Measurements from ENCODE around the gene ANGPTL1. TPM values are rescaled to one million over a fixed set of nuclear protein-coding genes. Genes with fewer than 3 reads are reported as not detected.

The ANGPTL1 gene
- total RNA-seq, 2 experiments from 2014 or later: not detected

GRCh38 chr1:178871551-178872320 lies 859 bp upstream of the ANGPTL1 start:
- TF ChIP-seq, protein P1, sequence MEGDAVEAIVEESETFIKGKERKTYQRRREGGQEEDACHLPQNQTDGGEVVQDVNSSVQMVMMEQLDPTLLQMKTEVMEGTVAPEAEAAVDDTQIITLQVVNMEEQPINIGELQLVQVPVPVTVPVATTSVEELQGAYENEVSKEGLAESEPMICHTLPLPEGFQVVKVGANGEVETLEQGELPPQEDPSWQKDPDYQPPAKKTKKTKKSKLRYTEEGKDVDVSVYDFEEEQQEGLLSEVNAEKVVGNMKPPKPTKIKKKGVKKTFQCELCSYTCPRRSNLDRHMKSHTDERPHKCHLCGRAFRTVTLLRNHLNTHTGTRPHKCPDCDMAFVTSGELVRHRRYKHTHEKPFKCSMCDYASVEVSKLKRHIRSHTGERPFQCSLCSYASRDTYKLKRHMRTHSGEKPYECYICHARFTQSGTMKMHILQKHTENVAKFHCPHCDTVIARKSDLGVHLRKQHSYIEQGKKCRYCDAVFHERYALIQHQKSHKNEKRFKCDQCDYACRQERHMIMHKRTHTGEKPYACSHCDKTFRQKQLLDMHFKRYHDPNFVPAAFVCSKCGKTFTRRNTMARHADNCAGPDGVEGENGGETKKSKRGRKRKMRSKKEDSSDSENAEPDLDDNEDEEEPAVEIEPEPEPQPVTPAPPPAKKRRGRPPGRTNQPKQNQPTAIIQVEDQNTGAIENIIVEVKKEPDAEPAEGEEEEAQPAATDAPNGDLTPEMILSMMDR (IDR thresholded peaks at IDR 0.05): no peak
- Mint-ChIP-seq H3K36me3 (ENCODE audit: low read depth) (no peaks in the 10 kb centered on the region), H3K9me3 (no peaks in the 10 kb centered on the region), H3K4me3 (no peak overlapping the region), H3K27me3 (no peaks in the 10 kb centered on the region), H3K27ac (no peak overlapping the region), H3K4me1 (ENCODE audit: low read depth) (no peaks in the 10 kb centered on the region)
- no peak overlapping the region for H3K27ac ChIP-seq (ENCODE audit: low read depth in 1 of 2, low read length in 2 of 2)
- POLR2A ChIA-PET: no interaction called here
- no peaks in the 10 kb centered on the region for H3K27me3 ChIP-seq (ENCODE audit: control insufficient read depth in 1 of 2, insufficient read depth in 2 of 2, low read length in 2 of 2)
- DNase-seq: no peak
- no peaks in the 10 kb centered on the region for H3K4me1 ChIP-seq (ENCODE audit: insufficient read depth, low read length)
- intact Hi-C loops (cut with DNase I, micrococcal nuclease): no loop called here
- CTCF ChIA-PET: no interaction called here
- no peak for ATAC-seq (ENCODE audit: poor library complexity)
- no peaks in the 10 kb centered on the region for H3K36me3 ChIP-seq (ENCODE audit: insufficient read depth, low read length)
- no peak overlapping the region for H3K4me3 ChIP-seq (ENCODE audit: low read length)
- H3K9me3 ChIP-seq (ENCODE audit: control insufficient read depth in 1 of 2, insufficient read depth in 1 of 2, low read length in 2 of 2): no peaks in the 10 kb centered on the region

DNA sequence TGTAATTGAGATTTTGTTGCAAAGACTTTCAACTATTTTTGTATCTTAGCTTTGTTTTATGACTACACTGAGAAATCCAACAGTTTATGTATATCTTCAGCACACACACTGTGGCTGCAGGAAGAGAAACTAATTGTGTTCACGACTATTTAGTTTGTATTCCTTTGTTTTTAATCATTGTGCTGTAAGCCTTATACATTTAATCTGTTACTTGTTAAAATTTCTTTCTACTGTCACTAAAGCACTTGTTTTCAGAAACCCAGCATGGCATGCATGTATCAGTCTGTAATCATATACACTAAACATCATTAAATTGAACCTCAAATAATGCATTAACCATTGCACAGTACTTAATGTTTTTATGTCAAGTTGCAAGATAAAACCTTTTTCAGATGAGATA lies 656 bp downstream of the ANGPTL1 start:
- intact Hi-C loops (cut with DNase I, micrococcal nuclease): no loop called here
- H3K27me3 Mint-ChIP-seq: no peaks in the 10 kb centered on the region
- TF ChIP-seq, protein P1 (IDR thresholded peaks at IDR 0.05): no peak
- Histone ChIP-seq H3K27me3 (ENCODE audit: control insufficient read depth in 1 of 2, insufficient read depth in 2 of 2, low read length in 2 of 2) (no peaks in the 10 kb centered on the region), H3K36me3 (ENCODE audit: insufficient read depth, low read length) (no peaks in the 10 kb centered on the region), H3K9me3 (ENCODE audit: control insufficient read depth in 1 of 2, insufficient read depth in 1 of 2, low read length in 2 of 2) (no peaks in the 10 kb centered on the region), H3K4me3 (ENCODE audit: low read length) (no peak overlapping the region), H3K27ac (ENCODE audit: low read depth in 1 of 2, low read length in 2 of 2) (no peak overlapping the region), H3K4me1 (ENCODE audit: insufficient read depth, low read length) (no peaks in the 10 kb centered on the region)
- DNase-seq (no peak), ATAC-seq (ENCODE audit: poor library complexity) (no peak)
- POLR2A ChIA-PET: no interaction called here
- H3K4me3 Mint-ChIP-seq: no peak overlapping the region
- CTCF ChIA-PET: no interaction called here
- H3K4me1 Mint-ChIP-seq (ENCODE audit: low read depth): no peaks in the 10 kb centered on the region
- no peak overlapping the region for H3K27ac Mint-ChIP-seq
- H3K9me3 Mint-ChIP-seq: no peaks in the 10 kb centered on the region
- H3K36me3 Mint-ChIP-seq (ENCODE audit: low read depth): no peaks in the 10 kb centered on the region

DNA sequence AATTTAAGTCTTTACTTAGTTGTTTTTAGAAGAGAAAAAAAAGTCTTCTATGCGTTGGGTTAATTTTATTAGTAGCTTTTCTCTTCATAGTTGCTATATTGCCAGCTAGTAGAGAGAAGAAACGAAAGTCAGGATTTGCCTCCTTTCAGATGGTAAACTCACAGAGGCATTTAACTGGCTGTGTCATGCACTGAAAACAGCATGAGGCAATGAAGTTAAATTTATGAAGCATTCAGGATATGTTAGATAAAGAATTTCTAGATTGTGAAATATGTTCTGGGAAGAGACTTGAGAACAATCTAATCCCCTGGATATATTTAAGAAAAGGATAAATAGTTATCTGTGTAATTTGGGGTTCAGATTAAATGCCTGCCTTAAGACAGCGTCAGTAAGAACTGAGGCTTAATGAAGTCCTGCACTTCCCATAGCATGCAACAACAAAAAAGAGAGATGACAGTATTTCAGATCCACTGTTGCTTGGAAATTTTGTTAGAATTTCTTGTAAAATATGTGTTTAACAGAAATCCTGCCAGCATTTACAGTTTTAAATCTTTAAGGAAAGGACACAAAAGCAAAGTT lies 1.7 kb downstream of the ANGPTL1 start:
- H3K27ac ChIP-seq (ENCODE audit: low read depth in 1 of 2, low read length in 2 of 2): no peak overlapping the region
- no peak for ATAC-seq (ENCODE audit: poor library complexity)
- POLR2A ChIA-PET: no interaction called here
- no peaks in the 10 kb centered on the region for H3K9me3 ChIP-seq (ENCODE audit: control insufficient read depth in 1 of 2, insufficient read depth in 1 of 2, low read length in 2 of 2)
- intact Hi-C loops (cut with DNase I, micrococcal nuclease): loop anchor here in 1 of 2 experiments (10.0 kb wide), 1 partner anchor 64 kb away; no protein-coding TSS in a partner anchor
- no peak overlapping the region for H3K4me3 ChIP-seq (ENCODE audit: low read length)
- H3K36me3 ChIP-seq (ENCODE audit: insufficient read depth, low read length): no peaks in the 10 kb centered on the region
- Mint-ChIP-seq H3K36me3 (ENCODE audit: low read depth) (no peaks in the 10 kb centered on the region), H3K4me3 (no peak overlapping the region), H3K4me1 (ENCODE audit: low read depth) (no peaks in the 10 kb centered on the region), H3K27ac (no peak overlapping the region), H3K27me3 (no peaks in the 10 kb centered on the region), H3K9me3 (no peaks in the 10 kb centered on the region)
- DNase-seq: no peak
- H3K4me1 ChIP-seq (ENCODE audit: insufficient read depth, low read length): no peaks in the 10 kb centered on the region
- CTCF ChIA-PET: no interaction called here
- H3K27me3 ChIP-seq (ENCODE audit: control insufficient read depth in 1 of 2, insufficient read depth in 2 of 2, low read length in 2 of 2): no peaks in the 10 kb centered on the region
- TF ChIP-seq, protein P1 (IDR thresholded peaks at IDR 0.05): no peak
